SK-N-SH treated with all-trans-retinoic acid at 6 μM for 48 hours (cell line): ENCODE results near the gene ZMYND8.

Source experiments
- BACH2 ChIP-seq: fragments of 250-450 bp; sonication (Bioruptor Pico); IDR thresholded peaks from 2 replicates; pipeline ENCODE4 v1.9.0; 2021; ENCODE audit warnings: mild to moderate bottlenecking, borderline replicate concordance
- CSDC2 ChIP-seq: fragments of 250-450 bp; sonication (Bioruptor Pico); IDR thresholded peaks from 2 replicates; pipeline ENCODE4 v1.5.0; 2020; ENCODE audit warnings: mild to moderate bottlenecking, moderate library complexity
- ISL1 ChIP-seq: fragments of 250-450 bp; sonication (Bioruptor Pico); IDR thresholded peaks from 2 replicates; pipeline ENCODE4 v2.1.2; 2022; ENCODE audit warnings: mild to moderate bottlenecking, moderate library complexity
- RARB ChIP-seq: fragments of 250-450 bp; sonication (Bioruptor Pico); IDR thresholded peaks from 2 replicates; pipeline ENCODE4 v1.8.0; 2021; ENCODE audit warnings: mild to moderate bottlenecking, moderate library complexity
- TCF4 ChIP-seq: fragments of 250-450 bp; sonication (Bioruptor Pico); IDR thresholded peaks from 2 replicates; pipeline ENCODE4 v1.8.0; 2021; ENCODE audit warnings: mild to moderate bottlenecking, moderate library complexity, borderline replicate concordance
- ZFP30 ChIP-seq: fragments of 450-650 bp; formaldehyde crosslinking; IDR thresholded peaks from 2 replicates; pipeline ENCODE4 v1.5.0; 2022; ENCODE audit warnings: mild to moderate bottlenecking, moderate library complexity
- ZNF565 ChIP-seq: fragments of 450-650 bp; formaldehyde crosslinking; conservative IDR thresholded peaks from 2 replicates; pipeline ENCODE4 v1.5.0; 2020; ENCODE audit warnings: low read depth, mild to moderate bottlenecking, moderate library complexity
- TF ChIP-seq, protein P1 (sequence below): fragments of 250-450 bp; sonication (Bioruptor Pico); IDR thresholded peaks from 2 replicates; pipeline ENCODE4 v1.8.0; 2020; ENCODE audit warnings: mild to moderate bottlenecking, moderate library complexity, borderline replicate concordance

DNA sequence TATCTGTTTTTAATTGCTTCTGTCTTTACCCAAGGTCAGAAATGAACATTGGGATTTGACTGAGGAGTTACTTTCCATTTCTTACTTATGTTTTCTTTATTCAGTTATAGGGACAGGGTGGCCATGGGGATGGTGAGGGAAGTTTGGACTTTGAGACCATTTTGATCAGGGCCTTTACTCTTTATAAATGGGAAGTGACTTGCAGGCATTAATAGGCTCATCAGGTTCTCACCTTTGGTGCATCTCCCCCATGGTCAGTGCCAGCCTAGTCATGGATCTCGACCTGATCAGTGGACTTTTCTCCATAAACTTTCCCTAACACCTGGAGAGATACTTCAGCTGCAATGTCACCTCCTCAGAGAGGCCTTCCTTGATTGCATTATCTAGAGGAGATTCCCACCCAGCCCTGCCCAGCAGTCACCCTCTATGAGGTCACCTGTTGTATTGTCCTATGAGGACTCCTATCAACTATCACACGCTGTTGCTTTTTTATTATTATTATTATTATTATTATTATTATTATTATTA is 16.8 kb upstream of the ZMYND8 start:
- TF ChIP-seq ISL1 (no peak), ZNF565 (CRISPR knock-in tag) (no peak), ZFP30 (CRISPR knock-in tag) (no peak), TCF4 (CRISPR knock-in tag) (no peak), RARB (CRISPR knock-in tag) (no peak), CSDC2 (CRISPR knock-in tag) (no peak), BACH2 (CRISPR knock-in tag) (no peak)
- TF ChIP-seq, protein P1, sequence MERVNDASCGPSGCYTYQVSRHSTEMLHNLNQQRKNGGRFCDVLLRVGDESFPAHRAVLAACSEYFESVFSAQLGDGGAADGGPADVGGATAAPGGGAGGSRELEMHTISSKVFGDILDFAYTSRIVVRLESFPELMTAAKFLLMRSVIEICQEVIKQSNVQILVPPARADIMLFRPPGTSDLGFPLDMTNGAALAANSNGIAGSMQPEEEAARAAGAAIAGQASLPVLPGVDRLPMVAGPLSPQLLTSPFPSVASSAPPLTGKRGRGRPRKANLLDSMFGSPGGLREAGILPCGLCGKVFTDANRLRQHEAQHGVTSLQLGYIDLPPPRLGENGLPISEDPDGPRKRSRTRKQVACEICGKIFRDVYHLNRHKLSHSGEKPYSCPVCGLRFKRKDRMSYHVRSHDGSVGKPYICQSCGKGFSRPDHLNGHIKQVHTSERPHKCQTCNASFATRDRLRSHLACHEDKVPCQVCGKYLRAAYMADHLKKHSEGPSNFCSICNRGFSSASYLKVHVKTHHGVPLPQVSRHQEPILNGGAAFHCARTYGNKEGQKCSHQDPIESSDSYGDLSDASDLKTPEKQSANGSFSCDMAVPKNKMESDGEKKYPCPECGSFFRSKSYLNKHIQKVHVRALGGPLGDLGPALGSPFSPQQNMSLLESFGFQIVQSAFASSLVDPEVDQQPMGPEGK (CRISPR knock-in tag): no peak
